CD4-positive, alpha-beta memory T cell (primary cell): ENCODE results near the gene GLO1. TPM values are rescaled to one million over a fixed set of nuclear protein-coding genes. Genes with fewer than 3 reads are reported as not detected.

Experiments
- CTCF ChIA-PET: fragments of 350-600 bp; sonication (Branson Sonifier 250); formaldehyde crosslinking; loops from one replicate; lab custom pipeline; 2021; ENCODE audit warnings: inconsistent platforms; ENCODE audit not compliant: partially characterized antibody; lab: Charles Lee
- POLR2A ChIA-PET: fragments of 350-600 bp; sonication (Branson Sonifier 250); formaldehyde crosslinking; loops from one replicate; lab custom pipeline; 2021; ENCODE audit not compliant: partially characterized antibody; lab: Charles Lee
- DNase-seq, 5 donors: peaks; one replicate each; pipeline versions ENCODE4 v3.0.0 to v3.0.0-alpha.2; 2020 to 2022; ENCODE audit warnings: mixed read lengths in 1 of 5
- H3K27ac ChIP-seq: one replicate; pipeline ENCODE4 v1.7.0; 2013; ENCODE audit warnings: low read depth, low read length
- H3K27me3 ChIP-seq: 2 replicates; pipeline ENCODE4 v1.7.0; 2013; ENCODE audit warnings: mild to moderate bottlenecking, low read length, moderate library complexity; ENCODE audit not compliant: insufficient read depth
- H3K36me3 ChIP-seq: 2 replicates; pipeline ENCODE4 v1.7.0; 2013; ENCODE audit warnings: mild to moderate bottlenecking, low read length, moderate library complexity; ENCODE audit not compliant: insufficient read depth
- H3K4me1 ChIP-seq: 2 replicates; pipeline ENCODE4 v1.7.0; 2013; ENCODE audit warnings: mild to moderate bottlenecking, low read length, moderate library complexity; ENCODE audit not compliant: insufficient read depth
- H3K4me3 ChIP-seq, 2 donors: one replicate each; pipeline ENCODE4 v1.7.0; 2013; ENCODE audit warnings: low read length in 2 of 2, mild to moderate bottlenecking in 1 of 2
- H3K9me3 ChIP-seq, 2 donors: one replicate each; pipeline ENCODE4 v1.7.0; 2013; ENCODE audit warnings: low read length in 2 of 2, control low read depth in 1 of 2; ENCODE audit not compliant: control insufficient read depth in 1 of 2
- H3K27ac Mint-ChIP-seq, 7 donors: one replicate each; pipeline ENCODE4 v1.8.0; 2020 to 2021; ENCODE audit warnings: mixed read lengths in 7 of 7, mild to moderate bottlenecking in 6 of 7, inconsistent platforms in 3 of 7, moderate library complexity in 3 of 7
- H3K27me3 Mint-ChIP-seq, 2 donors: one replicate each; pipeline ENCODE4 v1.8.0; 2020 to 2021; ENCODE audit warnings: mixed read lengths in 2 of 2
- H3K36me3 Mint-ChIP-seq, 2 donors: one replicate each; pipeline ENCODE4 v1.8.0; 2020 to 2021; ENCODE audit warnings: mixed read lengths in 2 of 2, inconsistent platforms in 1 of 2, mild to moderate bottlenecking in 1 of 2
- H3K4me1 Mint-ChIP-seq, 4 donors: one replicate each; pipeline ENCODE4 v1.8.0; 2020 to 2021; ENCODE audit warnings: mixed read lengths in 4 of 4, mild to moderate bottlenecking in 1 of 4
- H3K4me3 Mint-ChIP-seq, 8 donors: one replicate each; pipeline ENCODE4 v1.8.0; 2020 to 2021; ENCODE audit warnings: mixed read lengths in 8 of 8, mild to moderate bottlenecking in 7 of 8, moderate library complexity in 6 of 8, inconsistent platforms in 3 of 8
- H3K9me3 Mint-ChIP-seq, 8 donors: one replicate each; pipeline ENCODE4 v1.8.0; 2020 to 2021; ENCODE audit warnings: mixed read lengths in 8 of 8, mild to moderate bottlenecking in 5 of 8, inconsistent platforms in 3 of 8, moderate library complexity in 1 of 8
- intact Hi-C: fragments of 100-400 bp; cut with micrococcal nuclease; formaldehyde crosslinking; loops from one replicate; pipeline ENCODE4 v1.15.1; 2023
- polyA plus RNA-seq, 2 donors: library from polyadenylated mRNA; unstranded; fragments of 300-500 nt; fragmentation: Illumina TruSeq; gene quantifications; one replicate each; pipeline ENCODE4 v1.2.3, GENCODE V29; 2021
- total RNA-seq, 2 experiments: library from RNA; stranded (reverse); gene quantifications; one replicate each; pipeline ENCODE4 v1.2.3, GENCODE V29; 2021

The GLO1 gene
- total and polyA plus RNA-seq, 4 experiments from 2014 or later = 28.3 to 172 (median 55.5) TPM

- DNase-seq = no peak
- Mint-ChIP-seq H3K27ac (peak overlapping the region in 1 of 7 donors; percentile 72), H3K9me3 (no peaks in the 10 kb centered on the region), H3K36me3 (peaks cover 5 to 28% of the 10 kb centered on the region in 2 donors), H3K4me1 (peaks cover 0 to 1% (median 0%) of the 10 kb centered on the region in 4 donors), H3K4me3 (no peak overlapping the region), H3K27me3 (no peaks in the 10 kb centered on the region)
- no peaks in the 10 kb centered on the region for H3K4me1 ChIP-seq
- no peaks in the 10 kb centered on the region for H3K36me3 ChIP-seq
- intact Hi-C loops = no loop called here
- H3K9me3 ChIP-seq = no peaks in the 10 kb centered on the region
- H3K27ac ChIP-seq = no peak overlapping the region
- no peaks in the 10 kb centered on the region for H3K27me3 ChIP-seq
- POLR2A ChIA-PET = no interaction called here
- CTCF ChIA-PET = no interaction called here
- H3K4me3 ChIP-seq = no peak overlapping the region
Observed at GRCh38 chr6:38650207-38650752, 52.7 kb downstream of the GLO1 start.

- H3K27me3 Mint-ChIP-seq = no peaks in the 10 kb centered on the region
- no peak overlapping the region for H3K27ac ChIP-seq
- H3K36me3 Mint-ChIP-seq = peaks cover 5 to 28% of the 10 kb centered on the region in 2 donors
- peaks cover 0 to 1% (median 0%) of the 10 kb centered on the region in 4 donors for H3K4me1 Mint-ChIP-seq
- H3K9me3 ChIP-seq = no peaks in the 10 kb centered on the region
- no peak overlapping the region for H3K27ac Mint-ChIP-seq
- intact Hi-C loops = no loop called here
- no peak overlapping the region for H3K4me3 Mint-ChIP-seq
- ChIA-PET POLR2A (no interaction called here), CTCF (no interaction called here)
- DNase-seq = no peak
- H3K36me3 ChIP-seq = no peaks in the 10 kb centered on the region
- no peak overlapping the region for H3K4me3 ChIP-seq
- no peaks in the 10 kb centered on the region for H3K9me3 Mint-ChIP-seq
- H3K27me3 ChIP-seq = no peaks in the 10 kb centered on the region
- no peaks in the 10 kb centered on the region for H3K4me1 ChIP-seq
Observed at GRCh38 chr6:38649744-38650143, 53.2 kb downstream of the GLO1 start.

- Mint-ChIP-seq H3K4me1 (peaks cover 0 to 1% (median 0%) of the 10 kb centered on the region in 4 donors), H3K9me3 (no peaks in the 10 kb centered on the region), H3K27ac (no peak overlapping the region), H3K4me3 (no peak overlapping the region), H3K36me3 (peaks cover 5 to 20% of the 10 kb centered on the region in 2 donors), H3K27me3 (no peaks in the 10 kb centered on the region)
- no peaks in the 10 kb centered on the region for H3K36me3 ChIP-seq
- ChIA-PET POLR2A (no interaction called here), CTCF (interaction anchor here (1.3 kb wide), 1 partner anchor 10 kb away, joined by 3 read pairs; no protein-coding TSS in a partner anchor)
- DNase-seq = no peak
- H3K27me3 ChIP-seq = no peaks in the 10 kb centered on the region
- no peaks in the 10 kb centered on the region for H3K9me3 ChIP-seq
- intact Hi-C loops = no loop called here
- no peaks in the 10 kb centered on the region for H3K4me1 ChIP-seq
- H3K4me3 ChIP-seq = no peak overlapping the region
- H3K27ac ChIP-seq = no peak overlapping the region
Observed at GRCh38 chr6:38648629-38649028, 54.3 kb downstream of the GLO1 start.

GRCh38 chr6:38646166-38646878 lies 56.6 kb downstream of the GLO1 start:
- no peak for DNase-seq

GRCh38 chr6:38644951-38645350 lies 58.0 kb downstream of the GLO1 start:
- no peak for DNase-seq
- no peak overlapping the region for H3K4me3 ChIP-seq
- Mint-ChIP-seq H3K4me3 (no peak overlapping the region), H3K27ac (no peak overlapping the region), H3K36me3 (peaks cover 2 to 9% of the 10 kb centered on the region in 2 donors), H3K27me3 (no peaks in the 10 kb centered on the region), H3K4me1 (peaks cover 9 to 21% (median 15%) of the 10 kb centered on the region in 4 donors), H3K9me3 (no peaks in the 10 kb centered on the region)
- intact Hi-C loops = no loop called here
- H3K27me3 ChIP-seq = no peaks in the 10 kb centered on the region
- no peaks in the 10 kb centered on the region for H3K9me3 ChIP-seq
- H3K27ac ChIP-seq = no peak overlapping the region
- H3K36me3 ChIP-seq = no peaks in the 10 kb centered on the region
- ChIA-PET POLR2A (interaction anchor here (0.6 kb wide), 1 partner anchor 315 kb away, joined by 3 read pairs; no protein-coding TSS in a partner anchor), CTCF (no interaction called here)
- H3K4me1 ChIP-seq = peaks cover 11% of the 10 kb centered on the region

More at GRCh38 chr6:38646166-38646878, 56.6 kb downstream of the GLO1 start:
- intact Hi-C loops = no loop called here
- Mint-ChIP-seq H3K9me3 (no peaks in the 10 kb centered on the region), H3K4me3 (no peak overlapping the region), H3K4me1 (peaks cover 5 to 8% (median 5%) of the 10 kb centered on the region in 4 donors), H3K27me3 (no peaks in the 10 kb centered on the region), H3K27ac (no peak overlapping the region), H3K36me3 (peaks cover 5 to 22% of the 10 kb centered on the region in 2 donors)
- H3K9me3 ChIP-seq = no peaks in the 10 kb centered on the region
- no peak overlapping the region for H3K4me3 ChIP-seq
- H3K27ac ChIP-seq = no peak overlapping the region
- H3K4me1 ChIP-seq = peaks cover under 1% of the 10 kb centered on the region
- ChIA-PET POLR2A (no interaction called here), CTCF (no interaction called here)
- no peaks in the 10 kb centered on the region for H3K36me3 ChIP-seq
- H3K27me3 ChIP-seq = no peaks in the 10 kb centered on the region

GRCh38 chr6:38640216-38640909 lies 62.6 kb downstream of the GLO1 start:
- Mint-ChIP-seq H3K27ac (peak overlapping the region; percentile 97 to 99 (median 98)), H3K4me1 (peaks cover 31 to 62% (median 45%) of the 10 kb centered on the region in 4 donors), H3K4me3 (peak overlapping the region; percentile 86 to 95 (median 93)), H3K9me3 (no peaks in the 10 kb centered on the region), H3K27me3 (no peaks in the 10 kb centered on the region), H3K36me3 (peaks cover 3 to 4% of the 10 kb centered on the region in 2 donors)
- ChIA-PET POLR2A (interaction anchor here (0.8 to 2.9 kb wide), 8 partner anchors 9 to 821 kb away, joined by 3 to 16 read pairs (median 8); partner anchors contain the start of genes GLO1 and ZFAND3), CTCF (no interaction called here)
- Histone ChIP-seq H3K27ac (peak overlapping the region; percentile 97), H3K9me3 (no peaks in the 10 kb centered on the region), H3K4me1 (peaks cover 41% of the 10 kb centered on the region), H3K4me3 (peak overlapping the region; percentile 90 to 100), H3K36me3 (no peaks in the 10 kb centered on the region), H3K27me3 (no peaks in the 10 kb centered on the region)
- intact Hi-C loops = no loop called here
- no peak for DNase-seq
